Body of pancreas (tissue), 4 donors: ENCODE data around the gene CLIC6.

Experiments
- POLR2A ChIP-seq, 3 donors: fragments of 450-650 bp; IDR thresholded peaks; one replicate each; pipeline ENCODE4 v1.6.1; 2016; ENCODE audit warnings: antibody characterized with exemption in 3 of 3, mild to moderate bottlenecking in 2 of 3
- TF ChIP-seq, protein P1 (sequence below), 7 experiments: fragments of 450-650 bp in 4 of 7; fragments of 200-600 bp in 3 of 7; sonication (generic) in 3 of 7; IDR thresholded peaks; one replicate each; pipeline ENCODE4 v1.5.1; 2016 to 2019; ENCODE audit warnings: antibody characterized with exemption in 7 of 7

DNA sequence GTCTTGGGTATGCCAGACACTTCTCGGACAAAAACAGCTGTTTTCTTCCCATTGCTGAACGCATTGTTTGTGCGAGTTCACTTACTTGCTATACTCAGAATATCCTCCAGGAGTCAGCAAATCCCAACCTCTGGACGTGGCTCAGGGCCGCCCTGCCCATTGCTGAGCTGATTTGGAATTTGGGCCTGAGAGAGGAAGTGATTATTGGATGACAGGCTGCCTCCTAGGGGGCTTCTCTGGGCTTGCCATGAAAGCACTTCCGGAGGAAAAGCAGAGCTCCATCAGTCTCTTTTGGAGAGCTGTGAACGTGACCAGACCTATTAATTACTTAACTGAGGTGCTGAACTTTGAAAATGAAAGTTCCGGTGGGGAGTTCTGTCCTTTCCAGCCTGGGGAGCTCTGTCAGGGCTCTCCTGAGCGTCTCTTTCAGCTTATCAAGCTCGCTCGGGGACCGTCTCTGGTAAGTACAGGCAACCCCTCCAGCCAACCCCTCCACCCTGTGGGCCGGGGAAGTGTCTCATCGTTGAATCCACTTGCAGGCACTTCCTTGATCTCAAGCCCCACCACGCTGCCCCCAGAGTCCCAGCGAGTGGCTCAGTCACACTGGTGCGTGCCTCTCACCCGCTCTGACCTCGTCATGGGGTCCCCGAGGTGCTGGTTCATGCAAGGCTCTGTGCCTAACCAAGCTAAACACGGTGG is 76.9 kb downstream of the CLIC6 start:
- TF ChIP-seq, protein P1, sequence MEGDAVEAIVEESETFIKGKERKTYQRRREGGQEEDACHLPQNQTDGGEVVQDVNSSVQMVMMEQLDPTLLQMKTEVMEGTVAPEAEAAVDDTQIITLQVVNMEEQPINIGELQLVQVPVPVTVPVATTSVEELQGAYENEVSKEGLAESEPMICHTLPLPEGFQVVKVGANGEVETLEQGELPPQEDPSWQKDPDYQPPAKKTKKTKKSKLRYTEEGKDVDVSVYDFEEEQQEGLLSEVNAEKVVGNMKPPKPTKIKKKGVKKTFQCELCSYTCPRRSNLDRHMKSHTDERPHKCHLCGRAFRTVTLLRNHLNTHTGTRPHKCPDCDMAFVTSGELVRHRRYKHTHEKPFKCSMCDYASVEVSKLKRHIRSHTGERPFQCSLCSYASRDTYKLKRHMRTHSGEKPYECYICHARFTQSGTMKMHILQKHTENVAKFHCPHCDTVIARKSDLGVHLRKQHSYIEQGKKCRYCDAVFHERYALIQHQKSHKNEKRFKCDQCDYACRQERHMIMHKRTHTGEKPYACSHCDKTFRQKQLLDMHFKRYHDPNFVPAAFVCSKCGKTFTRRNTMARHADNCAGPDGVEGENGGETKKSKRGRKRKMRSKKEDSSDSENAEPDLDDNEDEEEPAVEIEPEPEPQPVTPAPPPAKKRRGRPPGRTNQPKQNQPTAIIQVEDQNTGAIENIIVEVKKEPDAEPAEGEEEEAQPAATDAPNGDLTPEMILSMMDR (IDR thresholded peaks at IDR 0.05) = peak; percentile 74 to 95 (median 89)
- no peak for TF ChIP-seq POLR2A (IDR thresholded peaks at IDR 0.05)
